Umbilical cord (tissue), 2 donors: ENCODE measurements around the gene KCNJ4. TPM values are rescaled to one million over a fixed set of nuclear protein-coding genes. Genes with fewer than 3 reads are reported as not detected.

Source experiments
- DNase-seq: peaks from one replicate; pipeline ENCODE4 v3.0.0-alpha.2; 2015; ENCODE audit warnings: low spot score
- total RNA-seq: library from RNA; depleted of rRNA; stranded (reverse); fragments of >200 nt; gene quantifications from one replicate; pipeline ENCODE4 v1.2.3, GENCODE V29; 2014; ENCODE audit warnings: low replicate concordance; ENCODE audit not compliant: insufficient read depth

KCNJ4 gene
- total RNA-seq, 1 donor from 2014 or later, result not detected

- DNase-seq, result no peak
Measured at GRCh38 chr22:38453066-38453672, 1.8 kb downstream of the KCNJ4 start.

GRCh38 chr22:38452373-38453065 is 2.5 kb downstream of the KCNJ4 start:
- DNase-seq, result no peak

GRCh38 chr22:38451864-38452263 is 3.1 kb downstream of the KCNJ4 start:
- no peak for DNase-seq

GRCh38 chr22:38451404-38451803 is 3.6 kb downstream of the KCNJ4 start:
- DNase-seq, result no peak

- DNase-seq, result no peak
Measured at GRCh38 chr22:38450234-38450797, 4.7 kb downstream of the KCNJ4 start.

GRCh38 chr22:38449776-38450175 is 5.2 kb downstream of the KCNJ4 start:
- DNase-seq, result no peak

GRCh38 chr22:38448945-38449745 is 5.9 kb downstream of the KCNJ4 start:
- DNase-seq, result no peak

- DNase-seq, result no peak
Measured at GRCh38 chr22:38446018-38446601, 8.9 kb downstream of the KCNJ4 start.

- no peak for DNase-seq
Measured at GRCh38 chr22:38444783-38445182, 10.2 kb downstream of the KCNJ4 start.

GRCh38 chr22:38443628-38444521 is 11.1 kb downstream of the KCNJ4 start:
- DNase-seq, result no peak

GRCh38 chr22:38442967-38443627 is 11.9 kb downstream of the KCNJ4 start:
- no peak for DNase-seq

- no peak for DNase-seq
Measured at GRCh38 chr22:38441620-38442287, 13.2 kb downstream of the KCNJ4 start.

GRCh38 chr22:38440747-38441350 is 14.2 kb downstream of the KCNJ4 start:
- DNase-seq, result no peak

GRCh38 chr22:38437416-38437815 is 17.6 kb downstream of the KCNJ4 start:
- no peak for DNase-seq

- DNase-seq, result no peak
Measured at GRCh38 chr22:38436629-38437395, 18.2 kb downstream of the KCNJ4 start.

- no peak for DNase-seq
Measured at GRCh38 chr22:38435965-38436364, 19.0 kb downstream of the KCNJ4 start.

- no peak for DNase-seq
Measured at GRCh38 chr22:38435010-38435409, 20.0 kb downstream of the KCNJ4 start.

- no peak for DNase-seq
Measured at GRCh38 chr22:38433871-38434270, 21.1 kb downstream of the KCNJ4 start.

GRCh38 chr22:38432264-38432663 is 22.7 kb downstream of the KCNJ4 start:
- no peak for DNase-seq
